ENCODE measurements around the gene SLC20A1. TPM values are rescaled to one million over a fixed set of nuclear protein-coding genes. Genes with fewer than 3 reads are reported as not detected.

Gene SLC20A1
- total RNA-seq: 114 and 116 TPM in 2 replicates
- long read RNA-seq, transcript SLC20A1-201 (11 exons, 3,381 nt): major isoform, 302 of 371 reads
- long read RNA-seq, partial matches to known transcripts: 41 of 371 reads
- long read RNA-seq, other reads (novel, unspliced or antisense): 28 of 371 reads

- H3K4me3 Mint-ChIP-seq: peak within 1 kb of the TSS; percentile 95
- H3K9me3 Mint-ChIP-seq: no peaks in the 10 kb centered on the region
- peak; percentile 93 for DNase-seq (ENCODE audit: low read depth, low spot score)
- peak; percentile 70 for TF ChIP-seq CTCF (conservative IDR thresholded peaks at IDR 0.05)
- peaks cover 21% of the 10 kb centered on the region for H3K27me3 Mint-ChIP-seq (ENCODE audit: low read depth)
- peaks cover 15% of the 10 kb centered on the region for H3K36me3 Mint-ChIP-seq (ENCODE audit: low read depth)
- peaks cover 34% of the 10 kb centered on the region for H3K4me1 Mint-ChIP-seq
- H3K27ac Mint-ChIP-seq (ENCODE audit: unreplicated experiment): peak within 1 kb of the TSS; percentile 97
Measured at GRCh38 chr2:112645310-112646101, at the start of gene SLC20A1. TSS of gene SLC20A1 (plus strand) at chr2:112645939. CDS start at chr2:112646829, 890 bp downstream.

- Mint-ChIP-seq H3K4me1 (peaks cover 6% of the 10 kb centered on the region), H3K9me3 (no peaks in the 10 kb centered on the region), H3K36me3 (ENCODE audit: low read depth) (peaks cover 6% of the 10 kb centered on the region), H3K27me3 (ENCODE audit: low read depth) (no peaks in the 10 kb centered on the region), H3K27ac (ENCODE audit: unreplicated experiment) (no peak overlapping the region), H3K4me3 (no peak overlapping the region)
- TF ChIP-seq CTCF (conservative IDR thresholded peaks at IDR 0.05): no peak
- no peak for DNase-seq (ENCODE audit: low read depth, low spot score)
Measured at GRCh38 chr2:112597537-112598322, 48.0 kb upstream of the SLC20A1 start.

- Mint-ChIP-seq H3K27ac (ENCODE audit: unreplicated experiment) (no peak overlapping the region), H3K4me1 (peaks cover 6% of the 10 kb centered on the region), H3K4me3 (no peak overlapping the region), H3K9me3 (no peaks in the 10 kb centered on the region), H3K27me3 (ENCODE audit: low read depth) (no peaks in the 10 kb centered on the region), H3K36me3 (ENCODE audit: low read depth) (peaks cover 2% of the 10 kb centered on the region)
- no peak for DNase-seq (ENCODE audit: low read depth, low spot score)
- no peak for TF ChIP-seq CTCF (conservative IDR thresholded peaks at IDR 0.05)
Measured at GRCh38 chr2:112600634-112601033, 45.1 kb upstream of the SLC20A1 start.

GRCh38 chr2:112601754-112602153, 44.0 kb upstream of the SLC20A1 start:
- H3K27ac Mint-ChIP-seq (ENCODE audit: unreplicated experiment): peak overlapping the region; percentile 87
- H3K4me3 Mint-ChIP-seq: no peak overlapping the region

More at GRCh38 chr2:112601754-112602153, 44.0 kb upstream of the SLC20A1 start:
- no peak for TF ChIP-seq CTCF (conservative IDR thresholded peaks at IDR 0.05)
- no peaks in the 10 kb centered on the region for H3K36me3 Mint-ChIP-seq (ENCODE audit: low read depth)
- no peak for DNase-seq (ENCODE audit: low read depth, low spot score)
- peaks cover 6% of the 10 kb centered on the region for H3K4me1 Mint-ChIP-seq
- no peaks in the 10 kb centered on the region for H3K9me3 Mint-ChIP-seq
- H3K27me3 Mint-ChIP-seq (ENCODE audit: low read depth): no peaks in the 10 kb centered on the region
